HepG2 (cell line): ENCODE data around the gene CBFA2T2. TPM values are rescaled to one million over a fixed set of nuclear protein-coding genes. Genes with fewer than 3 reads are reported as not detected.

Experiments used
- HES4 ChIP-seq: sonication (generic); formaldehyde crosslinking; IDR thresholded peaks from 2 replicates; pipeline ENCODE4 v1.9.0; 2021; ENCODE audit warnings: mild to moderate bottlenecking, missing genetic modification reagents, borderline replicate concordance
- MEIS1 ChIP-seq: sonication (generic); formaldehyde crosslinking; IDR thresholded peaks from 2 replicates; pipeline ENCODE4 v1.9.0; 2021; ENCODE audit warnings: mild to moderate bottlenecking, missing genetic modification reagents, moderate library complexity, borderline replicate concordance
- MIER3 ChIP-seq: IDR thresholded peaks from 2 replicates; pipeline ENCODE4 v1.6.1; 2016; ENCODE audit warnings: missing compliant biosample characterization, borderline replicate concordance
- RFX3 ChIP-seq: IDR thresholded peaks from 2 replicates; pipeline ENCODE4 v1.6.1; 2016; ENCODE audit warnings: missing biosample characterization, missing genetic modification reagents
- ZC3H13 ChIP-seq: sonication (generic); formaldehyde crosslinking; IDR thresholded peaks from 2 replicates; pipeline ENCODE4 v1.8.1; 2023; ENCODE audit warnings: mild to moderate bottlenecking, missing genetic modification reagents, moderate library complexity
- ZEB1 ChIP-seq: IDR thresholded peaks from 2 replicates; pipeline ENCODE4 v1.6.1; 2012; ENCODE audit warnings: mild to moderate bottlenecking, low read depth, inconsistent platforms; ENCODE audit not compliant: insufficient replicate concordance
- ZKSCAN5 ChIP-seq: sonication (generic); formaldehyde crosslinking; IDR thresholded peaks from 2 replicates; pipeline ENCODE4 v1.5.1; 2020; ENCODE audit warnings: mild to moderate bottlenecking, missing genetic modification reagents
- ZNF557 ChIP-seq: sonication (generic); formaldehyde crosslinking; IDR thresholded peaks from 2 replicates; pipeline ENCODE4 v1.4.0; 2020; ENCODE audit warnings: missing genetic modification reagents
- ZNF614 ChIP-seq: IDR thresholded peaks from 2 replicates; pipeline ENCODE4 v1.6.1; 2018; ENCODE audit warnings: missing biosample characterization, missing genetic modification reagents, inconsistent platforms, borderline replicate concordance
- ZNF644 ChIP-seq: IDR thresholded peaks from 2 replicates; pipeline ENCODE4 v1.6.1; 2016; ENCODE audit warnings: low read depth
- polyA plus RNA-seq, 8 experiments: library from polyadenylated mRNA; depleted of rRNA in 3 of 8; stranded (reverse) in 7 of 8; unstranded in 1 of 8; fragments of >200 nt; fragmentation: Illumina TruSeq in 4 of 8; extraction: Trizol in 4 of 8; gene quantifications; 2 replicates each; pipeline versions ENCODE4 v1.2.1 to v1.2.3, GENCODE V29; 2011 to 2016; ENCODE audit warnings: low read depth in 4 of 8, missing spikeins in 1 of 8, mixed read lengths in 1 of 8; ENCODE audit not compliant: insufficient read depth in 1 of 8
- total RNA-seq, 5 experiments: library from RNA; depleted of rRNA; stranded (reverse); fragments of >200 nt; fragmentation: Illumina TruSeq; extraction: Trizol; gene quantifications; 2 replicates each; pipeline ENCODE4 v1.2.3, GENCODE V29; 2016; ENCODE audit warnings: low read depth in 1 of 5
- TF ChIP-seq, protein P1 (sequence below): sonication (generic); formaldehyde crosslinking; IDR thresholded peaks from 2 replicates; pipeline ENCODE4 v1.5.0; 2020; ENCODE audit warnings: mild to moderate bottlenecking, missing genetic modification reagents, borderline replicate concordance
- TF ChIP-seq, protein P2 (sequence below): IDR thresholded peaks from 2 replicates; pipeline ENCODE4 v1.6.1; 2012; ENCODE audit warnings: low read depth, low read length, improper control_type of control experiment

Gene CBFA2T2
- total and polyA plus RNA-seq, 2 of the 13 experiments (the other 11 are each of a cell fraction or from before 2014, with no cell fraction given) = 6.3 to 21.2 TPM

DNA sequence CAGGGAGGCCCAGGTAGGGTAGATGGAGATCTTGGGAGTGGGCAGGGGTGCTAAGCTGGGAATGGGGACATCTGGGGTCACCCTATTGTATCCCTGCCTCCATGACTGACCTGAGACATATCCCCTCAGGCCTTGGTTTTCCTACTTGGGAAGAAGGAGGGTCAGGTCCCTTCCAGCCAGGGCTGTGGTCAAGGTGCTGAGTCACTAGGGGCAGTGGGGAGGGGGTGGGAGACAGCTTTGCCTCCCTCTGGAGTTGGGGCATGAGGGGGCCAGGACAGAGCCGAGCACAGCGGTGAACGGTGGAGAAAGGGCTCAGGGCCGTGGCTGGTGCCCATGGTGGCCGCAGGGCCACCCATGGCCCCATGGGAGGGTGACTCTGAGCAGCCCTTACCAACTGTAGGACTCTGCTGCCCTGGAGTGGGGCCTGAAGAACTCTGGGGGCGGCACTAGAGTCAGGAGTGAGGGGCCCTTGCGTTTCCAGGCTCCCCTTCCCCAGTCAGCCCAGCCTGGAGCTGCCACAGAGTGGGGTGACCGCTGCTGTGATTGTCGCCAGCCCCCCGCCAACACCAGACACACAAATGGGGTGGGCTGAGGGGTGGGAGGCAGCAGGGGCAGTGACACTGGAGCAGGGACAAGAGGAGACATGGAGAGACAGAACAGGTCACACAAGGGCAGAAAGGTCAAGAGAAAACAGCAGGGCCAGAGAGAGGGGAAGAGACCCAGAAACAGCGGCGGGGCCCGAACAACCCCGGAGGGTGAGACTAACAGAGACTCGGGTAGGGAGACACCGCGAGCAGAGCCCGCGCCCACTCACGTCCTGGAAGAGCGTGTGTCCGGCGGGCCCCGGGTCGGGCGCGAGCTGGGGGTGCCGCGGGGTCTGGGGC is 183.8 kb downstream of the CBFA2T2 start (continued):
- TF ChIP-seq HES4 (CRISPR knock-in tag) (peak; percentile 70), MIER3 (CRISPR knock-in tag) (no peak), MEIS1 (CRISPR knock-in tag) (peak; percentile 35; the same call in 1 of the 2 replicates), ZC3H13 (CRISPR knock-in tag) (no peak), ZNF614 (CRISPR knock-in tag) (peak; percentile 24; the same call in 1 of the 2 replicates), ZNF644 (CRISPR knock-in tag) (no peak), ZKSCAN5 (CRISPR knock-in tag) (peak; percentile 18; the same call in 1 of the 2 replicates), ZNF557 (no peak), RFX3 (CRISPR knock-in tag) (no peak), ZEB1 (no peak)
- TF ChIP-seq, protein P1, sequence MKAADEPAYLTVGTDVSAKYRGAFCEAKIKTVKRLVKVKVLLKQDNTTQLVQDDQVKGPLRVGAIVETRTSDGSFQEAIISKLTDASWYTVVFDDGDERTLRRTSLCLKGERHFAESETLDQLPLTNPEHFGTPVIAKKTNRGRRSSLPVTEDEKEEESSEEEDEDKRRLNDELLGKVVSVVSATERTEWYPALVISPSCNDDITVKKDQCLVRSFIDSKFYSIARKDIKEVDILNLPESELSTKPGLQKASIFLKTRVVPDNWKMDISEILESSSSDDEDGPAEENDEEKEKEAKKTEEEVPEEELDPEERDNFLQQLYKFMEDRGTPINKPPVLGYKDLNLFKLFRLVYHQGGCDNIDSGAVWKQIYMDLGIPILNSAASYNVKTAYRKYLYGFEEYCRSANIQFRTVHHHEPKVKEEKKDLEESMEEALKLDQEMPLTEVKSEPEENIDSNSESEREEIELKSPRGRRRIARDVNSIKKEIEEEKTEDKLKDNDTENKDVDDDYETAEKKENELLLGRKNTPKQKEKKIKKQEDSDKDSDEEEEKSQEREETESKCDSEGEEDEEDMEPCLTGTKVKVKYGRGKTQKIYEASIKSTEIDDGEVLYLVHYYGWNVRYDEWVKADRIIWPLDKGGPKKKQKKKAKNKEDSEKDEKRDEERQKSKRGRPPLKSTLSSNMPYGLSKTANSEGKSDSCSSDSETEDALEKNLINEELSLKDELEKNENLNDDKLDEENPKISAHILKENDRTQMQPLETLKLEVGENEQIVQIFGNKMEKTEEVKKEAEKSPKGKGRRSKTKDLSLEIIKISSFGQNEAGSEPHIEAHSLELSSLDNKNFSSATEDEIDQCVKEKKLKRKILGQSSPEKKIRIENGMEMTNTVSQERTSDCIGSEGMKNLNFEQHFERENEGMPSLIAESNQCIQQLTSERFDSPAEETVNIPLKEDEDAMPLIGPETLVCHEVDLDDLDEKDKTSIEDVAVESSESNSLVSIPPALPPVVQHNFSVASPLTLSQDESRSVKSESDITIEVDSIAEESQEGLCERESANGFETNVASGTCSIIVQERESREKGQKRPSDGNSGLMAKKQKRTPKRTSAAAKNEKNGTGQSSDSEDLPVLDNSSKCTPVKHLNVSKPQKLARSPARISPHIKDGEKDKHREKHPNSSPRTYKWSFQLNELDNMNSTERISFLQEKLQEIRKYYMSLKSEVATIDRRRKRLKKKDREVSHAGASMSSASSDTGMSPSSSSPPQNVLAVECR (CRISPR knock-in tag) = peak; percentile 54; the same call in 1 of the 2 replicates
- TF ChIP-seq, protein P2, sequence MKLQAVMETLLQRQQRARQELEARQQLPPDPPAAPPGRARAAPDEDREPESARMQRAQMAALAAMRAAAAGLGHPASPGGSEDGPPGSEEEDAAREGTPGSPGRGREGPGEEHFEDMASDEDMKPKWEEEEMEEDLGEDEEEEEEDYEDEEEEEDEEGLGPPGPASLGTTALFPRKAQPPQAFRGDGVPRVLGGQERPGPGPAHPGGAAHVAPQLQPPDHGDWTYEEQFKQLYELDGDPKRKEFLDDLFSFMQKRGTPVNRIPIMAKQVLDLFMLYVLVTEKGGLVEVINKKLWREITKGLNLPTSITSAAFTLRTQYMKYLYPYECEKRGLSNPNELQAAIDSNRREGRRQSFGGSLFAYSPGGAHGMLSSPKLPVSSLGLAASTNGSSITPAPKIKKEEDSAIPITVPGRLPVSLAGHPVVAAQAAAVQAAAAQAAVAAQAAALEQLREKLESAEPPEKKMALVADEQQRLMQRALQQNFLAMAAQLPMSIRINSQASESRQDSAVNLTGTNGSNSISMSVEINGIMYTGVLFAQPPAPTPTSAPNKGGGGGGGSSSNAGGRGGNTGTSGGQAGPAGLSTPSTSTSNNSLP = no peak
